Measurements from ENCODE around the gene FAM219B. TPM values are rescaled to one million over a fixed set of nuclear protein-coding genes. Genes with fewer than 3 reads are reported as not detected.

Gene FAM219B
- total and polyA plus RNA-seq, 2 of the 8 experiments (the other 6 are each of a cell fraction or from before 2014, with no cell fraction given), result 57.1 to 66.6 TPM

GRCh38 chr15:74851960-74852359 is 54.7 kb downstream of the FAM219B start:
- no peak overlapping the region for H3K4me2 ChIP-seq (ENCODE audit: insufficient read depth in 1 of 2, low read depth in 2 of 2, low read length in 2 of 2)
- H2BK12ac ChIP-seq (ENCODE audit: low read depth, low read length), result no peak overlapping the region
- no peak overlapping the region for H2AFZ ChIP-seq (ENCODE audit: low read length)
- H4K20me1 ChIP-seq (replicated peaks in 1 of 2; ENCODE audit: control insufficient read depth in 1 of 2, insufficient read depth in 2 of 2, low read length in 2 of 2), result peaks cover 0 to 6% of the 10 kb centered on the region in 2 experiments
- peaks cover 4 to 27% (median 15%) of the 10 kb centered on the region in 4 experiments; a peak in 6 of 8 replicates for H3K36me3 ChIP-seq (ENCODE audit: control insufficient read depth in 2 of 4, insufficient read depth in 4 of 4, low read length in 3 of 4)
- H2BK5ac ChIP-seq (ENCODE audit: low read depth, low read length), result no peak overlapping the region
- no peaks in the 10 kb centered on the region; the same call in 1 of the 2 replicates for H3K79me1 ChIP-seq (ENCODE audit: low read depth, low read length)
- peaks cover 0 to 1% (median 0%) of the 10 kb centered on the region in 4 experiments; a peak in 1 of 7 replicates for H3K4me1 ChIP-seq (replicated peaks in 1 of 4; ENCODE audit: control insufficient read depth in 3 of 4, insufficient read depth in 4 of 4, low read length in 3 of 4)
- no peaks in the 10 kb centered on the region for H3K23me2 ChIP-seq (ENCODE audit: low read depth, low read length)
- H3K23ac ChIP-seq (ENCODE audit: insufficient read length), result no peak overlapping the region
- no peak overlapping the region for H3K4me3 ChIP-seq (ENCODE audit: extremely low read depth in 1 of 4, insufficient read depth in 2 of 4, low read depth in 3 of 4, low read length in 4 of 4)
- WGBS, 2 experiments (ENCODE audit: extremely low coverage in 1 of 2, insufficient coverage in 1 of 2, insufficient read length in 1 of 2, insufficient replicate concordance in 2 of 2, low coverage in 1 of 2, low lambda C conversion rate in 2 of 2, missing lambda C conversion rate in 1 of 2), result 93% methylated on average over 7 of the region's 7 CpGs; no CpG with 5 or more reads in 1 of the 2 experiments
- no peak for DNase-seq (ENCODE audit: low read depth in 1 of 2, low spot score in 2 of 2)
- H3K14ac ChIP-seq (ENCODE audit: insufficient read length), result no peak overlapping the region
- ChIA-PET CTCF (ENCODE audit: partially characterized antibody) (interaction anchor here (0.6 to 2.0 kb wide), 6 partner anchors 12 to 752 kb away, joined by 3 to 9 read pairs (median 4); no protein-coding TSS in a partner anchor), POLR2A (ENCODE audit: partially characterized antibody) (interaction anchor here (0.5 to 1.1 kb wide), 2 partner anchors 38 to 202 kb away, joined by 3 to 4 read pairs; partner anchors contain the start of gene MPI)
- H3K56ac ChIP-seq (replicated peaks; ENCODE audit: insufficient read length, low read depth, low read length), result no peak overlapping the region
- no peak overlapping the region for H4K5ac ChIP-seq (ENCODE audit: insufficient read length, low read depth, low read length)
- H3K18ac ChIP-seq (ENCODE audit: extremely low read depth, low read length), result no peak overlapping the region
- H4K91ac ChIP-seq (replicated peaks; ENCODE audit: insufficient read length, low read length), result no peak overlapping the region
- H2AK5ac ChIP-seq (ENCODE audit: low read depth, low read length), result no peak overlapping the region
- no peak overlapping the region for H3K9ac ChIP-seq (replicated peaks in 1 of 4; ENCODE audit: extremely low read depth in 1 of 4, low read depth in 3 of 4, low read length in 3 of 4)
- no peak overlapping the region for H3K27ac ChIP-seq (ENCODE audit: low read depth, low read length)
- no peaks in the 10 kb centered on the region for H3K79me2 ChIP-seq (ENCODE audit: control insufficient read depth in 1 of 2, insufficient read depth in 2 of 2, low read length in 2 of 2)
- no peak for FAIRE-seq
- no peak overlapping the region for H4K8ac ChIP-seq (ENCODE audit: extremely low read depth, insufficient read depth, low read length)
- no peaks in the 10 kb centered on the region for H3K27me3 ChIP-seq (replicated peaks in 1 of 4; ENCODE audit: control insufficient read depth in 3 of 4, extremely low read depth in 1 of 4, insufficient read depth in 3 of 4, low read length in 3 of 4)
- no peak overlapping the region for H3K4ac ChIP-seq (replicated peaks; ENCODE audit: insufficient read length, low read depth, low read length)
- H2BK15ac ChIP-seq (ENCODE audit: low read length), result no peak overlapping the region
- H2BK20ac ChIP-seq (ENCODE audit: low read length), result no peak overlapping the region
- no peaks in the 10 kb centered on the region for H3K9me3 ChIP-seq (ENCODE audit: insufficient read depth in 2 of 2, low read depth in 1 of 2, low read length in 1 of 2)
- H2BK120ac ChIP-seq (replicated peaks; ENCODE audit: low read depth, low read length), result no peak overlapping the region
- TF ChIP-seq RNF2 (IDR thresholded peaks at IDR 0.05; ENCODE audit: borderline replicate concordance, low read depth, low read length, missing control alignments, poor library complexity, severe bottlenecking), result no peak
- no peak for TF ChIP-seq SIN3A (conservative IDR thresholded peaks at IDR 0.05 in 1 of 2, IDR thresholded peaks at IDR 0.05 in 1 of 2; ENCODE audit: low read depth in 1 of 2, low read length in 2 of 2)
- no peak for TF ChIP-seq CTBP2 (IDR thresholded peaks at IDR 0.05; ENCODE audit: borderline replicate concordance, insufficient read depth, insufficient read length, low read length)
- no peak for TF ChIP-seq KDM4A (IDR thresholded peaks at IDR 0.05; ENCODE audit: low read depth, low read length, severe bottlenecking)
- TF ChIP-seq USF2 (IDR thresholded peaks at IDR 0.05; ENCODE audit: low read length), result no peak
- no peak for TF ChIP-seq TCF12 (IDR thresholded peaks at IDR 0.05; ENCODE audit: low read depth, low read length)
- no peak for TF ChIP-seq POU5F1 (IDR thresholded peaks at IDR 0.05; ENCODE audit: low read depth, low read length)
- no peak for TF ChIP-seq CEBPB (IDR thresholded peaks at IDR 0.05; ENCODE audit: low read depth, low read length)
- no peak for TF ChIP-seq PHF8 (conservative IDR thresholded peaks at IDR 0.05; ENCODE audit: low read depth, low read length)
- TF ChIP-seq SRF (IDR thresholded peaks at IDR 0.05; ENCODE audit: low read depth, low read length), result no peak
- no peak for TF ChIP-seq GABPA (IDR thresholded peaks at IDR 0.05; ENCODE audit: borderline replicate concordance, insufficient read depth, low read length)
- no peak for TF ChIP-seq POLR2AphosphoS5 (IDR thresholded peaks at IDR 0.05; ENCODE audit: low read depth, low read length)

Measured in H1 (cell line).